HG03066 (cell line): ENCODE measurements around the gene RHBDD2.
"Not testable (repeated sequence)": the region's sequence is repeated elsewhere in the genome, so short reads cannot be mapped to it uniquely, and the experiment has no call there.

Experiments used
- ATAC-seq: cut with Tn5 transposase; IDR thresholded peaks from one replicate; pipeline ENCODE4 v1.9.1; 2021; ENCODE audit warnings: low read depth; ENCODE audit not compliant: unreplicated experiment

Gene RHBDD2

GRCh38 chr7:75878769-75879611 is at the start of gene RHBDD2:
Gene RHBDD2, plus strand, starts transcription at chr7:75879034. Its CDS starts 49 bp downstream, at chr7:75879083.
- ATAC-seq = peak; percentile 93

- not testable (repeated sequence) for ATAC-seq
Measured at GRCh38 chr7:75829656-75830055, 49.2 kb upstream of the RHBDD2 start.

DNA sequence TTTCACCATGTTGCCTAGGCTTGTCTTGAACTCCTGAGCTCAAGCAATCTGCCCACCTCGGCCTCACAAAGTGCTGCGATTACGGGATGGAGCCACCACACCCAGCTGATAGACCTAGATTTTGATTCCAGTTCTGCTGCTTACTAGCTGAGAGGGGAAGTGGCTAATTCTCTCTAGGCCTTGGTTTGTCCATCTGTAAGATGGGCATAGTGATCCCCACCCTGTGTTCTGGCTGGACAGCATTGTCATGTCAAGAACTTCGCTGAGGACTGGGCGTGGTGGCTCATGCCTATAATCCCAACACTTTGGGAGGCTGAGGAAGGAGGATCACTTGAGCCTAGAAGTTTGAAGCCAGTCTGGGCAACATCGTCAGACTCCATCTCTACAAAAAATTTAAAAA is 47.9 kb upstream of the RHBDD2 start:
- ATAC-seq = no peak

- ATAC-seq = not testable (repeated sequence)
Measured at GRCh38 chr7:75833662-75834061, 45.2 kb upstream of the RHBDD2 start.

DNA sequence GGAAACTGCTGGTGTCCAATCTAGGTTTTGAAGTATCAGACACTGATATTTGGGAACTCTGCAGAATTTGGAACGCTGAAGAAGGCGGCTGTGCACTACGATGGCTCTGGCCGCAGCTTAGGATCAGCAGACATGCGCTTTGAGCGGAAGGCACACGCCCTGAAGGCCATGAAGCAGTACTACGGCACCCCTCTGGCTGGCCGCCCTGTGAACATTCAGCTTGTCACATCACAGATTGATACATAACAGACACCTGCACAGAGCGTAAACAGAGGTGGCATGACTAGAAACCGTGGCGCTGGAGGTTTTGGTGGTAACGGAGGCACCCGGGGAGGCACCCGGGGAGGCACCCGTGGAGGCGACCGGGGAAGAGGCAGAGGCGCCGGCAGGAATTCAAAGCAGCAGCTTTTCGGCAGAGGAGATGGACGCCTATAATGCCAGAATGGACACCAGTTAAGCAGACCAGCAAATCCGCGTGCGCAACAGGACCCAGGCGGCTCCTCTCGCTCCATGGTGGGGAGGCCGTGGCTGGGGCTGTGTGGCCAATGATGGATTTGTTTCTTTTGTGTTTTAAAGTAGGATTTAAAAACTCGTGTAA is 43.0 kb upstream of the RHBDD2 start:
- ATAC-seq = no peak

DNA sequence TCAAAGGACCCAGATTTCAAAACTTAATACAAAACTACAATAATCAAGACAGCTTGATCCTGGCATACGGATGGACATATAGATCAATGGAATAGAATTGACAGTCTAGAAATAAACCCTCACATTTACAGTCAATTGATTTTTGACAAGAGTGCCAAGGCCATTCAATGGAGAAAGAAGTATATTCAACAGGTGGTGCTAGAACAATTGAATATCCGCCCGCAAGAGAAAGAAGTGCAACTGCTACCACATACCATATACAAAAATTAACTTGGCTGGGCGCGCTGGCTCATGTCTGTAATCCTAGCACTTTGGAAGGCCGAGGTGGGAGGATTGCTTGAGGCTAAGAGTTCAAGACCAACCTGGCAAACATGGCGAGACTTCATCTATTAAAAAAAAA is 42.0 kb upstream of the RHBDD2 start:
- ATAC-seq = no peak

DNA sequence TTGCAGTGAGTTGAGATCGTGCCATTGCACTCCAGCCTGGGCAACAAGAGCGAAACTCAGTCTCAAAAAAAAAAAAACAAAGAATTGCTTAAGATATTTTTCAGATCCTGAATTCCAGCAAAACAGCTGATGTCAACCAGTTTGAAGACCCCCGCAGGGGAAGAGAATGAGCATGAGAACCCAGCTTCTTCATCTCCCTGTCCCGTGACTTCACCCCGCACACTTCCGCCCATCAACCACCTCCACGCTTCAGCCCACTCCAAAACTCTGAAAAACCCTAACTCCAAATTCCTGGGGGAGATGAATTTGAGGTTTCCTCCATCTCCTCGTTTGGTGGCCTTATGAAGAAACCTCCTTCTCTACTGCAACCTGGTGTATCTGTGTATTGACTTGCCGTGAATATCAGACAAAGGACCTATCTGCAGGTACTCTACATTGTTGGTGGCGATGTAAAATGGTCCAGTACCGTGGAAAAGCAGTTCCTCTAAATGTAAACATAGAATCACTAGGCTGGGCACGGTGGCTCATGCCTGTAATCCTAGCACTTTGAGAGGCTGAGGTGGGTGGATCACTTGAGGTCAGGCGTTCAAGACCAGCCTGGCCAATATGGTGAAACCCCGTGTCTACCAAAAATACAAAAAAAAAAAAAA is 40.4 kb upstream of the RHBDD2 start:
- not testable (repeated sequence) for ATAC-seq

DNA sequence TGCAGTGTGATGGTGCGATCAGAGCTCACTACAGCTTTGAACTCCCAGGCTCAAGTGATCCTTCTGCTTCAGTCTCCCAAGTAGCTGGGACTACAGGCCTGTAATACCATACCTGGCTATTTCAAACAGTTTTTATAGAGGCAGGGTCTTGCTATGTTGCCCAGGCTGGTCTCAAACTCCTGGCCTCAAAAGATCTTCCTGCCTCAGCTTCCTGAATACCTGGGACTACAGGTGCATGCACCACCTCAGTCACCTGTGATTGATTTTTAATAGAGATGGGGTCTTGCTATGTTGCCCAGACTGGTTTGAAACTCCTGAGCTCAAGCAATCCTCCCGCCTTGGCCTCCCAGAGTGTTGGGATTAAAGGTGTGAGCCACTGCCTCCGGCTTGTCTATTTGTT is 38.8 kb upstream of the RHBDD2 start:
- no peak for ATAC-seq

- peak; percentile 87 for ATAC-seq
Measured at GRCh38 chr7:75842836-75843446, 35.9 kb upstream of the RHBDD2 start.

GRCh38 chr7:75843613-75844116 is 35.2 kb upstream of the RHBDD2 start:
- no peak for ATAC-seq

DNA sequence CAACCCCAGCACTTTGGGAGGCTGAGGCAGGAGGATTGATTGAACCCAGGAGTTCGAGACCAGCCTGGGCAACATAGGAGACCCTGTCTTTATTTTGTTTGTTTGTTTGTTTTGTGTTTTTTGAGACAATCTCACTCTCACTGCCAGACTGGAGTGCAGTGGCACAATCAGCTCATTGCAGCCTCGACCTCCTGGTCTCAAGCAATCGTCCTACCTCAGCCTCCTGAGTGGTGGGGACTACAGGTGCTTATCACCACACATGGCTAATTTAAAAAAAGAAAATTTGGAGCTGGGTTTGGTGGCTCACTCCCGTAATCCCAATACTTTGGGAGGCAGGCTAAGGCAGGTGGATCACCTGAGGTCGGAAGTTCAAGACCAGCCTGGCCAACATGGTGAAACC is 34.7 kb upstream of the RHBDD2 start:
- no peak for ATAC-seq

DNA sequence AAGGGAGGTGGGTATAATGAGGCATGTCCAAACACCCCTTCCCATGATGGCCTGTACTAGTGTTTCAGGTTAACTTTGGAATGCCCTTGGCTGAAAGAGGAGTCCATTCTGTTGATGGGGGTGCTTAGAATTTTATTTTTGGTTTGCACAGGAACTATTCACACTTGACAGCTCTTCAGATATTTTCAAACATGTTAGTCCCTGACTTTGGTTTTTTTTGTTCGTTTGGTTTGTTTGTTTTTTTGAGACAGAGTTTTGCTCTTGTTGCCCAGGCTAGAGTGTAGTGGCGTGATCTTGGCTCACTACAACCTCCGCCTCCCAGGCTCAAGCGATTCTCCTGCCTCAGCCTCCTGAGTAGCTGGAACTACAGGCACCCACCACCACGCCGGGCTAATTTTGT is 33.7 kb upstream of the RHBDD2 start:
- not testable (repeated sequence) for ATAC-seq

DNA sequence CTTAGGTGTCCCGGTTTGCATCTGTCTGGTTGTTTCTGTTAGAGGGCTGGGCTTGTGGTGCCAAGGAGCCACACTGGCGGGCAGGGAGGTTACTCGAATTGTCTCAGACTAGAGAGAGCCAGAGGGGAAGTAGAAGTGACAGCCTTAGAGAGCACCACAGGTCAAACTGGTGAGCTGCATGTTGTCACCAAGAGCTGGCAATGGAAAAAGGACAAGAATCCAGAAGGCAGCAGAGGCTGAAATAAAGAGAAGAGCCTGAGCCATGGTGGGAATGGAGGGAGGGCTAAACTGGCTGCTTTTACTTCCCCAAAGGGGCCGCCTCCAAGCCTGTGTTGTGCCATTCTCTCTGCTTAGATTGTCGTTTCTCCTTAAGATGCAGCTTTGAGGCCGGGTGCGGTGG is 31.1 kb upstream of the RHBDD2 start:
- ATAC-seq = no peak

DNA sequence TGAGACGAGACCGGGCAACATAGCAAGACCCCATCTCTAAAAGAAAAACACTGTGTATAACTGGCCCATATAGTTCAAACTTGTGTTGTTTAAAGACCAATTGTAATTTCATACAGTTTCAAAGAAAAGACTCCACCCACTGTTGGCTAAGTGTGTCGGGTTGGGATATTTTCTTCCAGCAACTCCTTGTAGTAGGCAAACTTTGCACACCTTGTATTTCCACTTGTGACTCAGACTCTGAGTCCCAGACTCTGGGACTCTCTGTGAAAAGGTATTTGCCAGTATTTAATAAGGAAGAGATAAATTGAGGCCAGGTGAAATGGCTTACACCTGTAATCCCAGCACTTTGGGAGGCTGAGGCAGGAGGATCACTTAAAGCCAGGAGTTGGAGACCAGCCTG is 29.3 kb upstream of the RHBDD2 start:
- ATAC-seq = no peak

DNA sequence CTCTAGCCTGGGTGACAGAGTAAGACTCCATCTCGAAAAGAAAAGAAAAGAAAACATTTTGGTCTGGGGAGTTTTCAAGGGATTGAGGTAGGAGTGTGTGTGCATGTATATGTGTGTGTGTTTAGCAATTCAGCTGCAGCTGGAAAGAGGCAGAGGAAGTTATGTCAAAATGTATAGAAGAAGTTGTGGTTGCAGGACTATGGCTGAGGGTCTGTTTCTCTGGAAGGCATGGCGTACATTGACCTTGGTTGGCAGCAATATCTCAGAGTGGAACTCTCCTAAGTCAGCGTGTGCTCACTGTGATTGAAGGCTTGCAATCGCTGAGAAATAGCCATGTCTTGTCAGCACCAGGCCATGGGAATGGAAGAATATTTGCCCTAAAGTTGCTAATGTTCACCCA is 28.6 kb upstream of the RHBDD2 start:
- ATAC-seq = no peak

GRCh38 chr7:75854233-75854632 is 24.6 kb upstream of the RHBDD2 start:
- no peak for ATAC-seq

- ATAC-seq = not testable (repeated sequence)
Measured at GRCh38 chr7:75854813-75855345, 24.0 kb upstream of the RHBDD2 start.

DNA sequence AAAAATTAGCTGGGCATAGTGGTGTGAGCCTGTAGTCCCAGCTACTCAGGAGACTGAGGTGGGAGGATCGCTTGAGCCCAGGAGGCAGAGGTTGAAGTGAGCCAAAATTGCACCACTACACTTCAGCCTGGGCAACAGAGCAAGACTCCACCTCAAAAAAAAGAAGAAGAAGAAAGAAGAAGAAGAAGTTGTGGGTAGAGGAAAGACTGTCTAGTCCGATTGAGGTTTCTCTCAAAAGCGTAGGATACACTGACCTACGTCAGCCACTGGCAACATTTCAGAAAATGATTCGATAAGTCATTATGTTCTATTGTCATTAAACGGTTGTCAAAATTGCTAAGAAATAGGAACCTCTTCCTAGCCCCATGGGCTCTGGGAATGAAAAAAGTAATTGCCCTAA is 22.3 kb upstream of the RHBDD2 start:
- ATAC-seq = no peak

DNA sequence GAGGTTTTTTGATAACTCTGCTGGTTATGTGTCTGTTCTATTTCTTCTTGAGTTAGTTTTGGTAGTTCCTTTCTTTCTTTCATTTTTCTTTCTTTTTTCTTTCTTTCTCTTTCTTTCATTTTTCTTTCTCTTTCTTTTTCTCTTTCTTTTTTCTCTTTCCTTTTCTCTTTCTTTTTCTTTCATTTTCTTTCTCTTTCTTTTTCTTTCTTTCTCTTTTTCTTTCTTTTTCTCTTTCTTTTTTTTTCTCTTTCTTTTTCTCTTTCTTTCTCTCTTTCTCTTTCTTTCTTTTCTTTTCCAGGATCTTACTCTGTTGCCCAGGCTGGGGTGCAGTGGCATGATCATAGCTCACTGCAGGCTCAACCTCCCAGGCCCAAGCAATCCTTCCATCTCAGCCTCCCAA is 20.4 kb upstream of the RHBDD2 start:
- no peak for ATAC-seq

DNA sequence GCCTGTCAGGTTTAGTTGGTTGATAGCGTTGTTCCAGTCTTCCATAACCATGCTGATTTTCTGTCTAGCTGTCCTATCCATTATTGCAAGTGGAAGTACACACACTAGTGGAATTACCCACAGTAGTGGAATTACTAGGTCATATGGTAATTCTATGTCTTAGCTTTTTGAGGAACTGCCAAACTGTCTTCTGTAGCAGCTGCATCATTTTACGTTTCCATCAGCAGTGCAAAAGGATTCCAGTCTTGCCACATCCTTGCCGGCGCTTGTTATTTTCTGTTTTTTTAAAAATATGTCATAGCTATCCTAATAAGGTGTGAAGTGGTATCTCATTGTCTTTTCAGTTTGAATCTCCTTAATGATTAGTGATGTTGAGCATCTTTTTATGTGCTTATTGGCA is 17.2 kb upstream of the RHBDD2 start:
- ATAC-seq = no peak

GRCh38 chr7:75864251-75864650 is 14.6 kb upstream of the RHBDD2 start:
- not testable (repeated sequence) for ATAC-seq
